LHCN-M2 (cell line): ENCODE measurements around the gene TSHR. TPM values are rescaled to one million over a fixed set of nuclear protein-coding genes. Genes with fewer than 3 reads are reported as not detected.
"Not testable (repeated sequence)": the region's sequence is repeated elsewhere in the genome, so short reads cannot be mapped to it uniquely, and the experiment has no call there.

ENCODE experiments used
- DNase-seq: peaks from one replicate; pipeline ENCODE4 v3.0.0-alpha.2; 2012; ENCODE audit warnings: low read depth
- total RNA-seq: library from RNA; depleted of rRNA; stranded (reverse); fragments of >200 nt; gene quantifications from 2 replicates; pipeline ENCODE4 v1.2.3, GENCODE V29; 2014

The TSHR gene
- total RNA-seq, 1 experiment from 2014 or later: 0.29 TPM

DNA sequence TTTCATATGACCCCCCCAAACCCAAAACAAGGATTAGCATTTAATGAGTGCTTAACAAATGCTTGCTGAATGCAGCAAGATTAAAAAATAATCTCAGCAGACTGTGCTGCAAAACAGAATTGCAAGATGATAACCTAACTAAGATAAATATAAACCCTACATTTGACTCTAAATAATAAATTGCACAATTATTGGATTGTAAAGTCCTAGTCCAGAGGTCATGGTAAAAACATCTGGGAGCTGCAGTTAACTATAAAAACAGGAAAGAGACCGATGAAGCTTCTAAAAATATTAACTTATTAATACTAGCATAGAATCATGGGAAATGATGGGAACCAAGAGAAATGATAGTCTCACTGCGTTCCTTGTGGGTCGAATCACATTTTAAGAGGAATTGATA, 37.2 kb downstream of the TSHR start:
- DNase-seq: no peak

DNA sequence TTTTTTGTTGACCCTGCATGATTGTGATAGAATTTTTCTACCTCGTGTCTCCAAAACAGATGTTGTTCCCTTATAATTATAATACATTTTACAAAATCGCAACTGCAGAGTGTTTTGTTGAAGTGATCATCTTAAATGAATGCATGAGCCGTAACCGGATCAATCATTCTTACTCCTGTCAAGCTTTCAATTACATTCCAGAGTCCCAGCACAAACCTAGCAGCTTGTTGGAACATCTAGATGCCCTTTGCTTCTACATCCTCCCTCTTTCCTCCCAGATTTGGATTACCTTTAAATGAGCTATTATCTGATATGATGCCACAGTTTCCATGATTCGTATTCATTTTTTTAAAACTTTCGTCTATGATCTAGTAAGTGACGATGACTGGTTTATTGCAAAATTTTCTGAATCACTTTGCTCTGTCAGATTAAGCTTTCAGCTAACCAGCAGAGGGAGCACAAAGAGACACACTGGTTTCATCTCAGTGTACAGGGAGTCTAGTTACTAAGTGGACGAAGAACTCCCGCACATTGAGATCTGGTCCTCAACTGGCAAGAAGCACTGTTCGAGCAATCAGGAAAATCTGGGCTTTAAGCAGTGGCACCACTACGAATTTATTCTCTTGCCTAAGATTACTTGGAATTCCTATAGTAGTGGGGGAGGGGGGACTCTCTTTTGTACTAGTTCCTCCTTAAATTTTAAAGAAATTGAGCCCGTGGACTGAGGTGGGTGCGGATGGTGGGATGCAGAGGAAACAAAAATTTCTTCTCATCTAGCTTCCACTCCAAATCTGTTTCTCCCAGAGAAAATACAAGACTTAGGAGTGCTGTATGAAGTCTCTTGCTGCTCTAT, 40.9 kb downstream of the TSHR start:
- peak; percentile 80 for DNase-seq

DNA sequence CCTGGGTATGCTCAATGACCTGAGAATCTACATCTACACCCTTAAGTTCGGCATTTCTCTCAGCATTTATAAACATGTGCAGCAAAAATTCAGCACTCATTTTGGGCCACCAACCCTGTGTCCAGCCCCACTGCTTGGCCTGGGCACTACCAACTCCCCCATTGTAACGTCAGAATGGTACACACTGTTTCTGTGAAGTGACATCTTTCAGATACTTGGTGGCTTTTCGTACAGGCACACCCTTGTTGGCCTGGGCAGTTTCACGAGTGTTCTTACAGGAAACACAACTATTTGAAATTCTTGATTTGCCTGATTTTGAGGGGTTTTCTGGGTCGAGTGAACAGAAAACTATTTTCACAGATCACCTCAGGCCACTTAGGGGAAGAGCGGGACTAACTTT, 46.0 kb downstream of the TSHR start:
- no peak for DNase-seq

DNA sequence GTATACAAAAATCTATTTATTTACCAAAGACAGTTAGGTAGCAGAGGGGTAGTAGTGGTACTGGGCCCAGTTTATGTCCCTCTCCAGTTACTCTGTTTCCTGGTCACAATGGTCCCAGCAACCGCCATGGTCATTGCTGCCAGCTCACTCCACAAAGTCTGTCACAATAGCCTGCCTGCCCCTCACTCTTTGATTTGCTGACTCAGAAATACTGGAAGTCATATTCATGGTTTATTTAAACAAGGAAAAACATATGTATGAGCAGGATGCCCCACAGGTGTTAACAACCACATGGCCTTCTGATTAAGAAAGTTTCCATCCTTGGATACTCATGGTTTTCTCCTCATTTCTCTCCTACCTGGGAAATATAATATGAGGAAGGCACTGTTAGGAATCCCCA, 49.2 kb downstream of the TSHR start:
- no peak for DNase-seq

DNA sequence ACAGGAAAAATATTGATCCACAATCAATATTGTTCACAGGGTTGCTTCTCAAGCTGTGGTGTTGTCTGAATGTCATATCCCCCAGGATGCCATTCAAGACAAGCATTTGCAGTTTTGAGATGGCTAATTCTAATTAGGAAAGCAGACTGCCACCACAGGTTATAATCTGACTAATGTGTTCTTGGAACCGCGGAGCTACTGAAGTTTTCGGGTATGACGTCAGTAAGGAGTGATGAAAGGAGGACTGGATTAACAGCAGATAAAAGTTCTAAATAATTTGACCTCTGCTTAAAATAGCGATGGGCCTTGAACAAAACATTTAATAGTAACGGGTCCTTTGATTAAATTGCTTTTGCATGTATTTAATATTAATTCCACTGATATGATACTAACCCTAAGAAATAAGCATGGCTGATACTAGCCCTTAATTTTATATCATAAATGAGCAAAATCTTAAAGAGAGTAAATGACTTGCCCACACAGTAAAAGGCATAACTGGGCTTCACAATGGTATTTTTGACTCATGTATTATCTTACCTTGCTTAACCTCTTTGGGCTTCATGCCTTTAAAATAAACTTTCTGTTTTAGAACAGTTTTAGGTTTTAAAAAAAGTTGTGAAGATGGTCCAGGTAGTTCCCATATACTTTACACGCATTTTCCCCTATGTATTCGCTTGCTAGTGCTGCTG, 50.3 kb downstream of the TSHR start:
- DNase-seq: no peak

DNA sequence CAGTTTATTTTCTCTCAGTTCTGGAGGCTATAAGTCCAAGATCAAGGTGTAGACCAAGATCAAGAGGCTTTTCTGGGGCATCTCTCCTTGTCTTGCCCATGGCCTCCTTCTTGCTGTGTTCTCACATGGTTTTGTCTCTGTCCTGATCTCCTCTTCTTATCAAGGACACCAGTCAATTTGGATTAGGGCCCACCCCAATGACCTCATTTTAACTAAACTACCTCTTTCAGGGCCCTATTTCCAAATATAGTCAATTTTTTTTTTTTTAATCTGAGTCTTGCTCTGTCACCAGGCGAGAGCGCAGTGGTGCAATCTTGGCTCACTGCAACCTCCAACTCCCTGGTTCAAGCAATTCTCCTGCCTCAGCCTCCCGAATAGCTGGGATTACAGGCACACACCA, 50.8 kb downstream of the TSHR start:
- no peak for DNase-seq

DNA sequence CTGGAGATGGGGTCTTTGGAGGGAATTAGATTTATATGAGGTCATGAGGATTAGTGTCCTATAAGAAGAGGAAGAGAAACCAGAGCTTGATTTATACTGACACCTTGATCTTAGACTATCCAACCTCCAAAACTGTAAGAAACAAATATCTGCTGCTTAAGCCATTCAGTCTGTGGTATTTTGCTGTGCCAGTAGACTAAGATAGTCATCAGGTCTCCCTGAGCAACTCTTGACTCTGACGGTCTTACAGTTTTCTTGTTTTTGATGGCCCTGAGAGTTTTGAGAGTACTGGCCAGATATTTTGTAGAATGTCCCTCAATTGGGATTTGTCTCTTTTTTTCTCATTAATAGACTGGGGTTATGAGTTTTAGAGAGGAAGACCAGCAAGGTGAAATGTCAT, 51.7 kb downstream of the TSHR start:
- DNase-seq: no peak

DNA sequence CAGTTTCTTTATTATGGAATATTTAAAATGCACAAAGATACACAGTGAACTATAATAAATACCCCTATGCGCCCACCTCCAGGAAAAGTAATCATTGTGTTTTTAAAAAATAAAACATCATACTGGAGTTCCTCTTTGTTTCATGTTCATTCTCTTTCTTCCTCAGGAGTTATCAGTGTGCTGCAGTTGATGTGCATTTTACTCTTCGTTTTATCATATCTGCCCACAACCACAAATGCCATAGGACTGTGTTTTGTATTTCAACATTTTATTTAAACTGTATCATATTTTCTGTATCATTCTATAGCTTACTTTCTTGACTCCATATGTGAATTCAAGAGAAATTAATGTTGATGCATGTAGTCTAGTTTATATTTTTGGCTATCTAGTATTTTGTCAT, 53.9 kb downstream of the TSHR start:
- DNase-seq: no peak

DNA sequence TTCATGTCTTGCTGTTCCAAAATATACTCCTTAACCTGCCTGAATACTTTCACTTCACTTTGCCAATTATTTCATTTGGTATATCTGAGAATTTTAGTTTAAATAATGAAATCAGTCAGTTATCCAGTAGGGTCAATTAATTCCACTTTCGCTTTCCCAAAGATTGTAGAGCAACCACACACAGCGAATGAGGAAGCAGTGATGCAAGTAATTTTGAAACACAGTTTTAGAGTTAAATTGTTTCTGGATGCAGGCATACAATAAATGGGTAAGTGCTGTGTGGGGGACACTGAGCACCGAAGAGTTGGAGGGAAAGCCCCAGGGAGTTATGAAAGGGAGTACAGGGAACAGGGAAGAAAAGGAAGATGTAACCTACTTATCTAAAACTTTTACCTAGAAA, 62.8 kb downstream of the TSHR start:
- no peak for DNase-seq

DNA sequence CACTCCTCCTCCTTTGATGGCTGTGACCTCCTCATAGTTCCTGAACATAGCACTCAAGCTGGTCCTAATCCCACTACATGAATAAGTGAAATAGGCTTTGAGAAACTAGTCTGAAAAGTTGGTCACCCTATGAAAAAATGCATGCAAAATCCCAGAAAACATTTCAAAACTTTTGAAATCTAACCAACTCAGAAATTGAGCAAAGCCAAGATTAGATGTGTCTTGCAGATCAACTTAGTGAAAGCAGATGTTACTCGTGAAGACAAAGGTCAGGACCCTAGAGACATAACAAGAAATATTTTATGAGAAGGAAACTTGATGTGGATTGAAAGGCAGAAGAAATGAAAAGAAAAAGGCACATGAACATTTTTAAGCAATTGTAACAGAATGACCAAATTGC, 63.3 kb downstream of the TSHR start:
- DNase-seq: no peak

DNA sequence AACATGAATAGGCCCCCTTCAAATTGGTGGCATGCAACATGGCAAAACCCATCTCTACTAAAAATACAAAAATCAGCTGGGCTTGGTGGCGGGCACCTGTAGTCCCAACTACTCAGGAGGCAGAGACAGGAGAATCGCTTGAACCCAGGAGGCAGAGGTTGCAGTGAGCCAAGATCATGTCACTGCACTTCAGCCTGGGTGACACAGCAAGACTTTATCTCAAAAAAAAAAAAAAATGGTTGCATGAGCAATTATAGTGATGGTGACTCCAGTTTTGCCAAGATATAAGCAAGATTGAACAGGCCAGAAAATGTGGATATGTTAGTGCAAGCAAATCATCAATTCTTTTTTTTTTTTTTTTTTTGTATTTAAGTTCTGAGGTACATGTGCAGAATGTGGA, 63.7 kb downstream of the TSHR start:
- not testable (repeated sequence) for DNase-seq

DNA sequence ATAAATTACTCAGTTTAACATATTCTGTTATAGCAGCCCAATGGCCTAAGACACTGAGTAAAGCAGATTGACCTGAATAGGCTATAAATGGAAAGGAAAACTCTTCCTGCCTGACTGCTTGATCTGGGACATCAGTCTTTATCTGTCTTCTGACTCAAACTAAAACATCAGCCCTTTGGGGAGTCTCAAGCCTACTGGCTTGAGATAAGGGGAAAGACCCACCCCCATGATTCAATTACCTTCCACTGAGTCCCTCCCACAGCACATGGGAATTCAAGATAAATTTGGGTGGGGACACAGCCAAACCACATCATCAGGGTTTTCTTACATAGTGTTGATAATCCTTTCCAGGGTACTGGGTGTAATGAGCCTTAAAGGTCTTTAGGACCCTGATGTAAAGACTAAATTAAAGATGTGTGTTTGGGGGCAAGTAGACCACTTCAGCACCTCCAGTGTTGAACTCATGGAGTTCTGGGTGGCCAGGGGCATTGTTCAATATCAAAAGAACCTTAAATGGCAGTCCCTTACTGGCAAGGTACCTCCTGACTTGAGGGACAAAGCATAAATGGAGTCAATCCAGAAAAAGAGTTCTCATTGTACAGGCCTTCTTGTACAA, 67.8 kb downstream of the TSHR start:
- DNase-seq: no peak

DNA sequence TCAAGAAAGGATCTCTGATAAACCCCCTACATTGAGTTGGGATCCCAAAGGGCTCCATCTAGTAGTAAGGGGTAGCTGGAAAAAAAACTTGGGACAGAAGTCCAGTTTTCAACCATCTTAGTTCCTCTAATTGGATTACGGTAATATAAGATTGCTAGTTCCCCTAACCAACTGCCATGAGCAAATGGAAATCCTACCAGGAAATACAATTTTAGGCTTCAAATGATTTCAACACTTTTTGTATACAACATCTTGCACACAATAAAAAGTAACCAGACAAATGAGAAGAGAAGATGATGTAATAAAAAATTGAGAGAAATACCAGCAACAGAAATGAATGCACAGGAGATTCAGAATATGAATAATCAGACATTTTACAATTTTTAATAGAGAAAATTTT, 73.0 kb downstream of the TSHR start:
- DNase-seq: no peak

DNA sequence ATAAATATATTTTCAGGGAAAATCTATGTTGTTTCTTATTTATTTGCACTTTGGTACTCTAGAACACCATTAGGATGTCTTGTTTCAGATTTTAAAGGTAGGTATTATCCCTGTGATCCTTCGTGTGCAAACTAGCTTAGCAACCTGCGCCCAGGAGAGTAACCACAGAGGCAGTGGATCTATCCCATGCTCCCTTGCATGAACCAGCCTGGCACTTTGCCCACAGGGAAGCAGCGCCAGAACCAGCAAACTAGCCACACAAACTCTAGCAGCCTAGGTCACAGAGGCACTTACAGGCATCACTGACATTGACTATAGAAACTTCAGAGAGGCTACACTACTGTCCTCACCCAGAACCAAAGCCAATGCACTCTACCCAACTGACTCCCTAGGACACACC, 76.1 kb downstream of the TSHR start:
- no peak for DNase-seq

DNA sequence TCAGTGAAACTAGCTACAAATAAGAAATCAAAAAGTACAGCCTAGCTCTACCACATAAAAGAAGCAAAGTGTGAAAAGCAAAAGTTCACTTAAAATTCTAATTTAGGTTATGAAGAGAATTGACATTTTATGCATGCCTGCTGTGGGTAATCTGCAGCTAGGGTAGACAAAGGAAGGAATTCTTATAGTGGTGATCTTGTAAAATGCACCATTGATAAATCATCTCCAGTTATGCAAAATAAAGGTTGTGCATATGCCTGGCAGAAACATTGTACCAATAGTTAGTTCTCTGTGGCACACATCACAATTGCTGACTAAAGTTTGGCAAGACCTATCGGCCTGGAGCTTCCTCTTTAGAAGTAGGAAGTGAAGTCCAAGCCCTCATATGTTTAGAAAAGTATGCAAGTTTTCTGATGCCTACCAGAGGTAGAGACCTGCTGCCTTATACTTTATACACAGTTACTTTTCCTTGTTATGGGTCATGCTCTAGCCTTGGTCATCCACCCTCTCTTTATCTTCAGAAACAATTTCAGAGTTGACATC, 78.3 kb downstream of the TSHR start:
- no peak for DNase-seq

DNA sequence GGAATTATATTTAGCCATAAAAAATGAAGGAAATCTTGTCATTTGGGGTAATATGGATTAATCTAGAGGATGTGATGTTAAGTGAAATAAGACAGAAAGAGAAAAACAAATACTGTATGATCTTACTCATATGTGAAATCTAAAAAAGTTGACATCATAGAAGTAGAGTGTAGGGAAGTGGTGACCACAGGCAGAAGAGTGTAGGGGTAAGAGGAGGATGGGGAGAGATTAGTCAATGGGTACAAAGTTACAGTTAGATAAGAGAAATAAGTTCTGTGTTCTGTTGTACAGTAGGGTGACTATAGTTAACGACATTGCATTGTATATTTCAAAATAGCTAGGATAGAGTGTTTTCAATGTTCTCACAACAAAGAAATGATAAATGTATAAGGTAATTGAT, 87.0 kb downstream of the TSHR start:
- DNase-seq: no peak

DNA sequence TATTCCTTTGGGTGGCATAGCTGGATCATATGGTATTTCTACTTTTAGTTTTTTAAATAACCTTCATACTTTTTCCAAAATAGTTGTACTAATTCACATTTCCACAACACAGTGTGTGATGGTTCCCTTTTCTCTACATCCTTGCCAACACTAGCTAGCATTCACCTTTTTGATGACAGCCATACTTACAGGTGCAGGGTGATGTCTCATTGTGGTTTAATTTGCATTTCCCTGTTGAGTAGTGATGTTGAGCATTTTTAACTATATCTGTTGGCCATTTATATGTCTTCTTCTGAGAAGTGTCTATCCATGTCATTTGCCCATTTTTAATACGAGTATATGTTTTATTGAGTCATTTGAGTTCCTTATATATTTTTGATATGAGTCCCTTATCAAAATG, 96.1 kb downstream of the TSHR start:
- DNase-seq: no peak

DNA sequence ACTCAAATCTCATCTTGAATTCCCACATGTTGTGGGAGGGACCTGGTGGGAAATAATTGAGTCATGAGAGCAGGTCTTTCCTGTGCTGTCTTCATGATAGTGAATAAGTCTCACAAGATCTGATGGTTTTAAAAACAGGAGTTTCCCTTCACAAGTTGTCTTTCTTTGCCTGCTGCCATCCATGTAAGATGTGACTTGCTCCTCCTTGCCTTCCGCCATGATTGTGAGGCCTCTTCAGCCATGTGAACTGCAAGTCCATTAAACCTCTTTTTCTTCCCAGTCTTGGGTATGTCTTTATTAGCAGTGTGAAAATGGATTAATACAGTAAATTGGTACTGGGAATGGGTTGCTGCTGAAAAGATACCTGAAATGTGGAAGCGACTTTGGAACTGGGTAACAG, 98.6 kb downstream of the TSHR start:
- not testable (repeated sequence) for DNase-seq

DNA sequence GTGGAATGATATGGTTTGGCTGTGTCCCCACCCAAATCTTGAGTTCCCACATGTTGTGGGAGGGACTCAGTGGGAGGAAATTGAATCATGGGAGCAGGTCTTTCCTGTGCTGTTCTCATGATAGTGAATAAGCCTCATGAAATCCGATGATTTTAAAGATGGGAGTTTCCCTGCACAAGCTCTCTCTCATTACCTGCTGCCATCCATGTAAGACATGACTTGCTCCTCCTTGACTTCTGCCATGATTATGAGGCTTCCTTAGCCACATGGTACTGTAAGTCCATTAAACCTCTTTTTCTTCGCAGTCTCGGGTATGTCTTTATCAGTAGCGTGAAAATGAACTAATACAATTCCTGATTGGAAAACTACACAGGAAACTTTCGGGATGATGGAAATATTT, 100.5 kb downstream of the TSHR start:
- DNase-seq: no peak

DNA sequence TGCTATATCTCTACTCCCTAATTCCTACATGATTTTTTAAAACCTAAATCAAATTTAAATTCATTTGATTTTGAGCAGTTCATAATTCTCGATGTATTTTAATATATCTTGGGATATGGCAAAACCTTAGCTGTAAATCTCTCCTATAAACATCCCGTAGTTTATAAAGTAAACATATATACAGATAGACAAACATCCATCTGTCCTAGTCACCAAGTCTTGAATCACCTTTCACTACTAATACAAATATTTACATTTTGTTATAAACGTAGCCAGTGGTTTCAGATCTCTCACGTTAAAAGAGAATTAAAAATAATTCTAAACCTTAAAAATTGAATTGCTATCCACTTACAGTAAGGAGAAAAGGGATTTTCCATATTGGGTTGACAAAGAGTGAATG, 107.0 kb downstream of the TSHR start:
- no peak for DNase-seq

DNA sequence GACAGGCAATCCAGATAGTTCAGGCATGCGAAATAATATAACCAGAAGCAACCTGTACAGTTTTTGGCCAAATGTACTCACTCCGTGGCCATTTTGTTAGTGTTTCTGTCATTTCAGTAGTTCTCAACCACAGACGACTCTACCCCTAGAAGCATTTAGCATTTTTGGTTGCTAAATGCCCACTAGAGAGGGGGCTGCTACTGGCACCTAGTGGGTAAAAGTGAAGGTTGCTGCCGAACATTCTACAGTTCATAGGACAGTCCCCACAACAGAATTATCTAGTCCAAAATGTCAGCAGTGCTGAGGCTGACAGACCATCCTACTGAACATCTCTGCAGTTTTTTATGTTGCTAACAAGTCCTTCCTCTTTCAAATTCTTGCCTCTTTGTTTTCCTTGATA, 107.4 kb downstream of the TSHR start:
- peak; percentile 15 for DNase-seq

DNA sequence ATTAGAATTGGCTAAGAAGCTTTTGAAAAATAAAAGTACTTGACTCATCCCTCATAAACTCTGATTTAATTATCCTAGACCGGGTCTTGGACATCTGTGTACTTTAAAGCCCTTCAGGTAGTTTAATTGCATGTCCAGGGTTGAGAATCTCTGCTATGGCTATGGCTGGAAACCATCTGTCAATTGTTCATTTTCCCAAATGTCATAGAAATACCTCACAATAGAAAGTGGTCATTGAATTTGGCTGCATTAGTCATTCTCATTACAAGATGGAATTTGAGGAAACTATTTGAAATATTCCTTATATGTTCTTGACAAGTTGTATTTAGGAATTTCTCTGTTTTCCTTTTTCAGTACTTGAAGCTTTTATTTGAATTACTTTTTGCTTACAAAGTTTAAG, 111.3 kb downstream of the TSHR start:
- DNase-seq: no peak

DNA sequence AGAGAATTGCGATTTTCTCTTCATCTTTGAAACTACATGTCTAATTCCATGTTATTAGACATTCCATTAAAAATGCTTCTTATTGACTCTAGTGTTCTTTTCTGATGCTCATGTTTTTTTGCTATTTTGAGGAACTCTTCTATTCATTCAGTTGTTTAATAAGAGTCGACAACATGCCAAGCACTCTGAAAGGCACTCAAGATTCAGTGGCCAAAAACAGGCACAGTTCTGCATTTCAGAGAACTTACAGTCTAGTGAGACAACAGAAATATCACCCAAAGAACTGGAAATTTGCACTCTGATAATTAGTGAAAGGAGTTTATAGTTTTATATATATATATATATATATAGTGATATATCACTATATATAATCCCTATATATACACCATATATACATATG, 111.7 kb downstream of the TSHR start:
- no peak for DNase-seq
